ENCODE results near the gene GSPT2.

GSPT2 gene

GRCh38 chrX:51760657-51761056 is 17.4 kb downstream of the GSPT2 start:
- TF ChIP-seq CTCF (IDR thresholded peaks at IDR 0.05; ENCODE audit: poor library complexity, severe bottlenecking) = no peak
- H3K27me3 ChIP-seq (ENCODE audit: insufficient read depth, poor library complexity, severe bottlenecking) = no peaks in the 10 kb centered on the region
- no peak overlapping the region for H3K27ac ChIP-seq (ENCODE audit: poor library complexity, severe bottlenecking)
- DNase-seq (ENCODE audit: low spot score) = no peak
- no peaks in the 10 kb centered on the region for H3K4me1 ChIP-seq (ENCODE audit: insufficient read depth, poor library complexity, severe bottlenecking)
- ATAC-seq (ENCODE audit: low read depth) = no peak
- H3K9me3 ChIP-seq (ENCODE audit: severe bottlenecking) = no peaks in the 10 kb centered on the region
- no peak overlapping the region for H3K4me3 ChIP-seq (ENCODE audit: severe bottlenecking)
- H3K36me3 ChIP-seq (ENCODE audit: low read depth) = no peaks in the 10 kb centered on the region

- H3K9me3 ChIP-seq (ENCODE audit: severe bottlenecking) = no peaks in the 10 kb centered on the region
- no peak for TF ChIP-seq CTCF (IDR thresholded peaks at IDR 0.05; ENCODE audit: poor library complexity, severe bottlenecking)
- H3K4me3 ChIP-seq (ENCODE audit: severe bottlenecking) = no peak overlapping the region
- H3K36me3 ChIP-seq (ENCODE audit: low read depth) = no peaks in the 10 kb centered on the region
- H3K27ac ChIP-seq (ENCODE audit: poor library complexity, severe bottlenecking) = no peak overlapping the region
- ATAC-seq (ENCODE audit: low read depth) = no peak
- DNase-seq (ENCODE audit: low spot score) = no peak
- H3K27me3 ChIP-seq (ENCODE audit: insufficient read depth, poor library complexity, severe bottlenecking) = no peaks in the 10 kb centered on the region
- H3K4me1 ChIP-seq (ENCODE audit: insufficient read depth, poor library complexity, severe bottlenecking) = no peaks in the 10 kb centered on the region
Measured at GRCh38 chrX:51766546-51766945, 23.3 kb downstream of the GSPT2 start.

GRCh38 chrX:51776851-51777250 is 33.6 kb downstream of the GSPT2 start:
- Histone ChIP-seq H3K4me3 (ENCODE audit: severe bottlenecking) (no peak overlapping the region), H3K9me3 (ENCODE audit: severe bottlenecking) (no peaks in the 10 kb centered on the region), H3K36me3 (ENCODE audit: low read depth) (no peaks in the 10 kb centered on the region), H3K27me3 (ENCODE audit: insufficient read depth, poor library complexity, severe bottlenecking) (no peaks in the 10 kb centered on the region), H3K27ac (ENCODE audit: poor library complexity, severe bottlenecking) (no peak overlapping the region), H3K4me1 (ENCODE audit: insufficient read depth, poor library complexity, severe bottlenecking) (no peaks in the 10 kb centered on the region)
- ATAC-seq (ENCODE audit: low read depth) (no peak), DNase-seq (ENCODE audit: low spot score) (no peak)
- TF ChIP-seq CTCF (IDR thresholded peaks at IDR 0.05; ENCODE audit: poor library complexity, severe bottlenecking) = no peak

- Histone ChIP-seq H3K9me3 (ENCODE audit: severe bottlenecking) (no peaks in the 10 kb centered on the region), H3K27me3 (ENCODE audit: insufficient read depth, poor library complexity, severe bottlenecking) (peaks cover 2% of the 10 kb centered on the region), H3K4me1 (ENCODE audit: insufficient read depth, poor library complexity, severe bottlenecking) (no peaks in the 10 kb centered on the region), H3K36me3 (ENCODE audit: low read depth) (no peaks in the 10 kb centered on the region), H3K4me3 (ENCODE audit: severe bottlenecking) (no peak overlapping the region), H3K27ac (ENCODE audit: poor library complexity, severe bottlenecking) (no peak overlapping the region)
- no peak for ATAC-seq (ENCODE audit: low read depth)
- no peak for DNase-seq (ENCODE audit: low spot score)
- TF ChIP-seq CTCF (IDR thresholded peaks at IDR 0.05; ENCODE audit: poor library complexity, severe bottlenecking) = no peak
Measured at GRCh38 chrX:51779306-51779705, 36.1 kb downstream of the GSPT2 start.

- Histone ChIP-seq H3K4me3 (ENCODE audit: severe bottlenecking) (no peak overlapping the region), H3K4me1 (ENCODE audit: insufficient read depth, poor library complexity, severe bottlenecking) (no peaks in the 10 kb centered on the region), H3K27me3 (ENCODE audit: insufficient read depth, poor library complexity, severe bottlenecking) (no peaks in the 10 kb centered on the region), H3K9me3 (ENCODE audit: severe bottlenecking) (no peaks in the 10 kb centered on the region), H3K36me3 (ENCODE audit: low read depth) (no peaks in the 10 kb centered on the region), H3K27ac (ENCODE audit: poor library complexity, severe bottlenecking) (no peak overlapping the region)
- no peak for TF ChIP-seq CTCF (IDR thresholded peaks at IDR 0.05; ENCODE audit: poor library complexity, severe bottlenecking)
- DNase-seq (ENCODE audit: low spot score) (no peak), ATAC-seq (ENCODE audit: low read depth) (no peak)
Measured at GRCh38 chrX:51795136-51795535, 51.9 kb downstream of the GSPT2 start.
